GM12878 (cell line): ENCODE measurements around the gene PCCA. TPM values are rescaled to one million over a fixed set of nuclear protein-coding genes. Genes with fewer than 3 reads are reported as not detected.

Experiments
- ATAC-seq: fragments of 200-7000 bp; cut with Tn5 transposase; 3 replicates; pipeline ENCODE4 v1.9.1; 2020; ENCODE audit warnings: mild to moderate bottlenecking, moderate library complexity
- BruUV-seq: library from RNA; stranded (reverse); fragments of 400-500 nt; replicated peaks from 2 replicates; lab custom pipeline; 2021; lab: Mats Ljungman, UMichigan
- CTCF ChIA-PET: fragments of 300-600 bp; sonication (Branson Sonifier 250); formaldehyde crosslinking; extraction: SDS; loops from one replicate; lab custom pipeline; 2021; ENCODE audit warnings: inconsistent platforms; lab: Yijun Ruan, JAX
- POLR2A ChIA-PET: fragments of 350-600 bp; formaldehyde crosslinking; extraction: SDS; loops from one replicate; lab custom pipeline; 2021; ENCODE audit warnings: inconsistent platforms; lab: Charles Lee
- RAD21 ChIA-PET: fragments of 300-600 bp; sonication (Branson Sonifier 250); formaldehyde crosslinking; loops from one replicate; lab custom pipeline; 2023; ENCODE audit warnings: antibody characterized with exemption; ENCODE audit not compliant: unreplicated experiment; lab: Charles Lee
- SMC1A ChIA-PET: fragments of 300-600 bp; sonication (Branson Sonifier 250); formaldehyde crosslinking; loops from one replicate; lab custom pipeline; 2023; ENCODE audit not compliant: unreplicated experiment, uncharacterized antibody; lab: Charles Lee
- DNase-seq: peaks from one replicate; pipeline ENCODE4 v3.0.0-alpha.2; 2011; ENCODE audit warnings: low read depth, low spot score
- FAIRE-seq: peaks from 3 replicates; lab custom pipeline; 2011; peaks lifted over from hg19 to GRCh38; lab: Jason Lieb, UNC
- H2AFZ ChIP-seq: 2 replicates; pipeline ENCODE4 v1.6.0; 2011; ENCODE audit warnings: low read depth, low read length, control low read depth; ENCODE audit not compliant: control insufficient read depth
- H3K27ac ChIP-seq: 2 replicates; pipeline ENCODE4 v1.5.1; 2011; ENCODE audit warnings: control low read depth; ENCODE audit not compliant: control insufficient read depth, insufficient read depth
- H3K27me3 ChIP-seq, 2 experiments: replicated peaks in 1 of 2; 2 replicates each; pipeline versions ENCODE4 v1.6.0 to v1.6.1; 2011; ENCODE audit warnings: low read length in 1 of 2; ENCODE audit not compliant: control insufficient read depth in 2 of 2, insufficient read depth in 2 of 2
- H3K36me3 ChIP-seq, 2 experiments: 2 replicates each; pipeline ENCODE4 v1.5.1; 2011; ENCODE audit warnings: low read length in 1 of 2; ENCODE audit not compliant: control insufficient read depth in 2 of 2, insufficient read depth in 2 of 2
- H3K4me1 ChIP-seq: 2 replicates; pipeline ENCODE4 v1.6.1; 2011; ENCODE audit warnings: mild to moderate bottlenecking, low read length, moderate library complexity, mixed read lengths; ENCODE audit not compliant: control insufficient read depth, insufficient read depth
- H3K4me2 ChIP-seq: 2 replicates; pipeline ENCODE4 v1.6.0; 2011; ENCODE audit warnings: control low read depth; ENCODE audit not compliant: control insufficient read depth, insufficient read depth
- H3K4me3 ChIP-seq: fragments of 200-600 bp; sonication (generic); 2 replicates; pipeline ENCODE4 v1.5.1; 2016
- H3K79me2 ChIP-seq: 2 replicates; pipeline ENCODE4 v1.6.0; 2011; ENCODE audit warnings: low read length; ENCODE audit not compliant: control insufficient read depth, insufficient read depth
- H3K9ac ChIP-seq: 2 replicates; pipeline ENCODE4 v1.8.0; 2011; ENCODE audit warnings: low read length, control low read depth, mixed read lengths; ENCODE audit not compliant: control insufficient read depth, insufficient read depth
- H3K9me3 ChIP-seq: replicated peaks from 3 replicates; pipeline ENCODE4 v1.5.1; 2011; ENCODE audit warnings: mild to moderate bottlenecking, low read length; ENCODE audit not compliant: control insufficient read depth, insufficient read depth
- H4K20me1 ChIP-seq: 2 replicates; pipeline ENCODE4 v1.6.0; 2011; ENCODE audit not compliant: control insufficient read depth, insufficient read depth
- BRCA1 ChIP-seq: IDR thresholded peaks from 2 replicates; pipeline ENCODE4 v1.6.1; 2011; ENCODE audit warnings: low read depth, low read length, improper control_type of control experiment
- CBFB ChIP-seq: IDR thresholded peaks from 2 replicates; pipeline ENCODE4 v1.6.1; 2016; ENCODE audit warnings: antibody characterized with exemption, low read depth
- CEBPZ ChIP-seq: fragments of 150-350 bp; IDR thresholded peaks from 2 replicates; pipeline ENCODE4 v1.6.1; 2016; ENCODE audit warnings: low read depth, low read length
- CREM ChIP-seq: IDR thresholded peaks from 2 replicates; pipeline ENCODE4 v1.6.1; 2014; ENCODE audit warnings: antibody characterized with exemption, low read depth
- EED ChIP-seq: sonication (generic); IDR thresholded peaks from 2 replicates; pipeline ENCODE4 v1.6.1; 2016; ENCODE audit warnings: antibody characterized with exemption, low read depth
- ETV6 ChIP-seq, 2 experiments: fragments of 450-650 bp in 1 of 2; IDR thresholded peaks in 1 of 2; conservative IDR thresholded peaks in 1 of 2; 2 replicates each; pipeline ENCODE4 v1.6.1; 2014; ENCODE audit warnings: antibody characterized with exemption in 1 of 2, borderline replicate concordance in 1 of 2, low read depth in 1 of 2, mild to moderate bottlenecking in 1 of 2, moderate library complexity in 1 of 2
- GATAD2B ChIP-seq: fragments of 450-650 bp; conservative IDR thresholded peaks from 2 replicates; pipeline ENCODE4 v1.6.1; 2017; ENCODE audit warnings: low read depth, mild to moderate bottlenecking, moderate library complexity
- KAT2A ChIP-seq: conservative IDR thresholded peaks from 2 replicates; pipeline ENCODE4 v1.6.1; 2011; ENCODE audit warnings: low read depth, low read length; ENCODE audit not compliant: control insufficient read depth
- PAX5 ChIP-seq: IDR thresholded peaks from 2 replicates; pipeline ENCODE4 v1.6.1; 2011; ENCODE audit warnings: low read depth, low read length, borderline replicate concordance
- RELA ChIP-seq: fragments of 450-650 bp; IDR thresholded peaks from 2 replicates; pipeline ENCODE4 v1.8.0; 2014; ENCODE audit warnings: borderline replicate concordance; ENCODE audit not compliant: partially characterized antibody
- SKIL ChIP-seq: fragments of 450-650 bp; IDR thresholded peaks from 2 replicates; pipeline ENCODE4 v1.6.1; 2017; ENCODE audit warnings: mild to moderate bottlenecking, low read depth, inconsistent platforms; ENCODE audit not compliant: poor library complexity, severe bottlenecking
- SP1 ChIP-seq: IDR thresholded peaks from one replicate; pipeline ENCODE4 v1.6.1; 2011; ENCODE audit warnings: low read depth, low read length
- TCF7 ChIP-seq: IDR thresholded peaks from 2 replicates; pipeline ENCODE4 v1.6.1; 2014; ENCODE audit warnings: antibody characterized with exemption, borderline replicate concordance
- whole genome bisulfite sequencing: methylation state at CpG from one replicate; pipeline ENCODE4 v1.1.6; 2016; ENCODE audit warnings: low lambda C conversion rate; ENCODE audit not compliant: insufficient replicate concordance, insufficient coverage; ENCODE audit errors: missing lambda C conversion rate; 5-methylcytosine and 5-hydroxymethylcytosine counted together
- in situ Hi-C: fragments of 300-500 bp; cut with MboI; formaldehyde crosslinking; loops from 9 replicates; pipeline ENCODE4 v1.14.3; 2018; ENCODE audit warnings: mixed read lengths
- intact Hi-C: fragments of 100-400 bp; cut with micrococcal nuclease; formaldehyde crosslinking; loops from one replicate; pipeline ENCODE4 v1.14.2; 2022; ENCODE audit not compliant: unreplicated experiment
- polyA plus RNA-seq, 11 experiments: library from polyadenylated mRNA; depleted of rRNA in 4 of 11; unstranded in 6 of 11; stranded (reverse) in 5 of 11; fragments of >200 nt; fragmentation: Nextera tagmentation in 4 of 11; fragmentation: Illumina TruSeq in 1 of 11; extraction: Ambion mirVana in 4 of 11; extraction: Trizol in 1 of 11; gene quantifications; 1 replicate in 1 of 11; 2 replicates in 10 of 11; pipeline versions ENCODE4 v1.2.1 to v1.2.3, GENCODE V29; 2011 to 2016; ENCODE audit warnings: inconsistent platforms in 2 of 11, missing spikeins in 2 of 11, low read depth in 1 of 11
- total RNA-seq, 4 experiments: library from RNA; depleted of rRNA in 3 of 4; stranded (reverse); fragments of >200 nt in 3 of 4; fragmentation: Illumina TruSeq in 1 of 4; extraction: Trizol in 1 of 4; gene quantifications; 2 replicates each; pipeline versions ENCODE4 v1.2.1 to v1.2.3, GENCODE V29; 2013 to 2021

Gene PCCA
- total and polyA plus RNA-seq, 10 of the 15 experiments (the other 5 are each of a cell fraction or from before 2014, with no cell fraction given): 5.9 to 18.2 (median 12.4) TPM

- TF ChIP-seq SKIL: no peak
- no peak for TF ChIP-seq BRCA1
- no peak for TF ChIP-seq CREM
- no peak for TF ChIP-seq ETV6 (conservative IDR thresholded peaks at IDR 0.05 in 1 of 2, IDR thresholded peaks at IDR 0.05 in 1 of 2; ENCODE audit: borderline replicate concordance in 1 of 2, low read depth in 1 of 2)
- no peak for TF ChIP-seq RELA
Observed at GRCh38 chr13:100544866-100545683, 456.2 kb downstream of the PCCA start (continued).

- SMC1A ChIA-PET: no interaction called here
- POLR2A ChIA-PET: no interaction called here
- no peak overlapping the region for H3K9ac ChIP-seq
- WGBS: 82% methylated on average over 4 of the region's 4 CpGs
- H3K27ac ChIP-seq: no peak overlapping the region
- no peak for FAIRE-seq
- H3K9me3 ChIP-seq: no peaks in the 10 kb centered on the region
- no peaks in the 10 kb centered on the region for H3K79me2 ChIP-seq
- H3K4me2 ChIP-seq: no peak overlapping the region
- no peak for TF ChIP-seq PAX5
- no peak for TF ChIP-seq CBFB
- no peak for TF ChIP-seq SP1
- no peak for TF ChIP-seq TCF7
- TF ChIP-seq CEBPZ: no peak
- TF ChIP-seq KAT2A: no peak
- TF ChIP-seq EED: no peak
- TF ChIP-seq GATAD2B: no peak
- CTCF ChIA-PET: interaction anchor here (1.0 kb wide), 1 partner anchor 31 kb away, joined by 3 read pairs; no protein-coding TSS in a partner anchor
- H3K4me3 ChIP-seq: no peak overlapping the region
- in situ Hi-C loops: no loop called here
- no TSS peak for BruUV-seq
- RAD21 ChIA-PET: no interaction called here
- H3K36me3 ChIP-seq: no peaks in the 10 kb centered on the region
- H3K4me1 ChIP-seq: peaks cover 6% of the 10 kb centered on the region
- H2AFZ ChIP-seq: no peak overlapping the region
- ATAC-seq: no peak
- intact Hi-C loops: loop anchor here (10.0 kb wide), 1 partner anchor 891 kb away; no protein-coding TSS in a partner anchor
- DNase-seq: no peak
- no peaks in the 10 kb centered on the region for H4K20me1 ChIP-seq
- no peaks in the 10 kb centered on the region for H3K27me3 ChIP-seq
Observed at GRCh38 chr13:100545684-100546061, 456.8 kb downstream of the PCCA start.
